ENCODE measurements around the gene SAP30.

DNA sequence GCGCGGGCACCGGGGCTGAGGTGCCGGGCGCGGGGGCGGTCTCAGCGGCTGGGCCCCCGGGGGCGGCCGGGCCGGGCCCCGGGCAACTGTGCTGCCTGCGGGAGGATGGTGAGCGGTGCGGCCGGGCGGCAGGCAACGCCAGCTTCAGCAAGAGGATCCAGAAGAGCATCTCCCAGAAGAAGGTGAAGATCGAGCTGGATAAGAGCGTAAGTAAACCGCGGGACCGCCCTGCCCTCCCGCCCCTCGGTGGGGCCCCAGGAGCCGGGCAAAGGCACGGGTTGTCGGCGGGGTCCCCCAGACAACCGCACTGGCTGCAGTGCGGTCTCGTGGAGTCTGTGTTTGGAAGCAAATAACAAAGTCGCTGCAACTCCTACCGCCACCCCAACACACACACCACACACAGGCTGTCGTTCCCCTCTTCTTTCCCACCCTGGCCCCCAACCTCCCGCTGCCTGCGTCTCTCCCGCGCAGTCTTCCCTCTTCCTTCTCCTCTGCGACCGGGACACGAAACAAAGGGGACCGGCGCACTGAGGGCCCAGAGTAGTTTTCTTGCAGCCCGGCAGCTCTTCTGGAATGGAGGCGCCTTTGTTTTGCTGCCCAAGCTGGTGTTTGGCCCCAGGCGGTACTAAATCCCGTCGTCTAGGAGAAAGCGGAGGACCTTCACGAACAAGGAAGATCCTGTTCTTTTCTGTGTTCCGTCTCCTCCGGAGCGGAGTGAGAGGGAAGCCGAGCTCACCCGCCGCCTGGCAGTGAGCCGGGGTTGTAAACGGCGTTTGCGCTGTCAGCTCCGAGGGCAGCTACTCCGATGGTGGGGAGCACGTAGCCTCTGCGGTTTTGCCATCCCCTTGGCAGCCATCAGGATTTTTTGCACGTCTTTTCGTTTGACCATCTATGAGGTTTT lies 788 bp downstream of the SAP30 start:
- TF ChIP-seq, protein P1, sequence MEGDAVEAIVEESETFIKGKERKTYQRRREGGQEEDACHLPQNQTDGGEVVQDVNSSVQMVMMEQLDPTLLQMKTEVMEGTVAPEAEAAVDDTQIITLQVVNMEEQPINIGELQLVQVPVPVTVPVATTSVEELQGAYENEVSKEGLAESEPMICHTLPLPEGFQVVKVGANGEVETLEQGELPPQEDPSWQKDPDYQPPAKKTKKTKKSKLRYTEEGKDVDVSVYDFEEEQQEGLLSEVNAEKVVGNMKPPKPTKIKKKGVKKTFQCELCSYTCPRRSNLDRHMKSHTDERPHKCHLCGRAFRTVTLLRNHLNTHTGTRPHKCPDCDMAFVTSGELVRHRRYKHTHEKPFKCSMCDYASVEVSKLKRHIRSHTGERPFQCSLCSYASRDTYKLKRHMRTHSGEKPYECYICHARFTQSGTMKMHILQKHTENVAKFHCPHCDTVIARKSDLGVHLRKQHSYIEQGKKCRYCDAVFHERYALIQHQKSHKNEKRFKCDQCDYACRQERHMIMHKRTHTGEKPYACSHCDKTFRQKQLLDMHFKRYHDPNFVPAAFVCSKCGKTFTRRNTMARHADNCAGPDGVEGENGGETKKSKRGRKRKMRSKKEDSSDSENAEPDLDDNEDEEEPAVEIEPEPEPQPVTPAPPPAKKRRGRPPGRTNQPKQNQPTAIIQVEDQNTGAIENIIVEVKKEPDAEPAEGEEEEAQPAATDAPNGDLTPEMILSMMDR (IDR thresholded peaks at IDR 0.05; ENCODE audit: borderline replicate concordance, extremely low read depth, low read length, poor library complexity, severe bottlenecking): no peak
- no peak for TF ChIP-seq EZH2 (IDR thresholded peaks at IDR 0.05; ENCODE audit: borderline replicate concordance, low read depth, low read length, severe bottlenecking)

Measured in DND-41 (cell line).